HEK293 (cell line): ENCODE results near the gene OBSL1.
A peak's percentile ranks its signal among the peaks of the same experiment; 100 is the strongest.

Experiments used
- GFI1B ChIP-seq: fragments of 450-650 bp; formaldehyde crosslinking; IDR thresholded peaks from 2 replicates; pipeline ENCODE4 v1.5.1; 2016; ENCODE audit warnings: missing biosample characterization, missing genetic modification characterization
- GLIS2 ChIP-seq: fragments of 450-650 bp; formaldehyde crosslinking; IDR thresholded peaks from 2 replicates; pipeline ENCODE4 v1.5.1; 2016; ENCODE audit warnings: missing biosample characterization, missing genetic modification characterization
- KLF10 ChIP-seq: fragments of 450-650 bp; IDR thresholded peaks from 2 replicates; pipeline ENCODE4 v1.5.1; 2018; ENCODE audit warnings: missing biosample characterization, mild to moderate bottlenecking, missing genetic modification characterization
- PBX3 ChIP-seq: sonication (generic); formaldehyde crosslinking; IDR thresholded peaks from 2 replicates; pipeline ENCODE4 v1.8.1; 2022; ENCODE audit warnings: mild to moderate bottlenecking, moderate library complexity, missing genetic modification reagents
- PRDM10 ChIP-seq: fragments of 450-650 bp; formaldehyde crosslinking; IDR thresholded peaks from 2 replicates; pipeline ENCODE4 v1.5.1; 2016; ENCODE audit warnings: missing biosample characterization, missing genetic modification characterization
- REST ChIP-seq: fragments of 450-650 bp; formaldehyde crosslinking; IDR thresholded peaks from 2 replicates; pipeline ENCODE4 v1.5.1; 2016; ENCODE audit warnings: missing biosample characterization, missing genetic modification characterization
- SCRT1 ChIP-seq: fragments of 450-650 bp; formaldehyde crosslinking; IDR thresholded peaks from 2 replicates; pipeline ENCODE4 v1.5.1; 2016; ENCODE audit warnings: missing biosample characterization, missing genetic modification characterization, borderline replicate concordance
- SP3 ChIP-seq: fragments of 450-650 bp; formaldehyde crosslinking; IDR thresholded peaks from 2 replicates; pipeline ENCODE4 v1.5.1; 2016; ENCODE audit warnings: missing biosample characterization, missing genetic modification characterization
- TCF7L2 ChIP-seq: IDR thresholded peaks from 2 replicates; pipeline ENCODE4 v1.6.1; 2011; ENCODE audit warnings: low read depth, mild to moderate bottlenecking, inconsistent platforms, low read length, moderate library complexity, borderline replicate concordance
- YY2 ChIP-seq: fragments of 450-650 bp; formaldehyde crosslinking; IDR thresholded peaks from 2 replicates; pipeline ENCODE4 v1.5.1; 2016; ENCODE audit warnings: missing biosample characterization, missing genetic modification characterization
- ZBTB21 ChIP-seq: fragments of 450-650 bp; formaldehyde crosslinking; IDR thresholded peaks from 2 replicates; pipeline ENCODE4 v1.5.1; 2017; ENCODE audit warnings: missing biosample characterization, missing genetic modification characterization
- ZBTB48 ChIP-seq: fragments of 450-650 bp; formaldehyde crosslinking; IDR thresholded peaks from 2 replicates; pipeline ENCODE4 v1.5.1; 2016; ENCODE audit warnings: missing biosample characterization, missing genetic modification characterization
- ZFP37 ChIP-seq: fragments of 450-650 bp; formaldehyde crosslinking; IDR thresholded peaks from 2 replicates; pipeline ENCODE4 v1.5.1; 2016; ENCODE audit warnings: missing biosample characterization, missing genetic modification characterization
- ZFP41 ChIP-seq: fragments of 450-650 bp; formaldehyde crosslinking; IDR thresholded peaks from 2 replicates; pipeline ENCODE4 v1.5.1; 2016; ENCODE audit warnings: missing biosample characterization, missing genetic modification characterization, borderline replicate concordance
- ZNF155 ChIP-seq: fragments of 450-650 bp; formaldehyde crosslinking; IDR thresholded peaks from 2 replicates; pipeline ENCODE4 v1.5.1; 2016; ENCODE audit warnings: missing biosample characterization, missing genetic modification characterization
- ZNF157 ChIP-seq: fragments of 450-650 bp; formaldehyde crosslinking; IDR thresholded peaks from 2 replicates; pipeline ENCODE4 v1.5.1; 2016; ENCODE audit warnings: missing biosample characterization, missing genetic modification characterization
- ZNF16 ChIP-seq: fragments of 450-650 bp; formaldehyde crosslinking; IDR thresholded peaks from 2 replicates; pipeline ENCODE4 v1.5.1; 2016; ENCODE audit warnings: low read depth, missing biosample characterization, missing genetic modification characterization
- ZNF169 ChIP-seq: fragments of 450-650 bp; formaldehyde crosslinking; IDR thresholded peaks from 2 replicates; pipeline ENCODE4 v1.5.1; 2016; ENCODE audit warnings: missing biosample characterization, missing genetic modification characterization
- ZNF214 ChIP-seq: fragments of 450-650 bp; formaldehyde crosslinking; IDR thresholded peaks from 2 replicates; pipeline ENCODE4 v1.5.1; 2017; ENCODE audit warnings: missing biosample characterization, mild to moderate bottlenecking, missing genetic modification characterization, borderline replicate concordance
- ZNF23 ChIP-seq: fragments of 450-650 bp; formaldehyde crosslinking; IDR thresholded peaks from 2 replicates; pipeline ENCODE4 v1.5.1; 2016; ENCODE audit warnings: missing biosample characterization, missing genetic modification characterization, borderline replicate concordance
- ZNF266 ChIP-seq: fragments of 450-650 bp; formaldehyde crosslinking; IDR thresholded peaks from 2 replicates; pipeline ENCODE4 v1.5.1; 2016; ENCODE audit warnings: missing biosample characterization, missing genetic modification characterization, low read depth
- ZNF394 ChIP-seq: fragments of 450-650 bp; formaldehyde crosslinking; IDR thresholded peaks from 2 replicates; pipeline ENCODE4 v1.5.1; 2016; ENCODE audit warnings: missing biosample characterization, missing genetic modification characterization, mild to moderate bottlenecking, moderate library complexity, borderline replicate concordance
- ZNF514 ChIP-seq: fragments of 450-650 bp; formaldehyde crosslinking; IDR thresholded peaks from 2 replicates; pipeline ENCODE4 v1.5.1; 2016; ENCODE audit warnings: missing biosample characterization, missing genetic modification characterization
- ZNF530 ChIP-seq: fragments of 450-650 bp; formaldehyde crosslinking; IDR thresholded peaks from 2 replicates; pipeline ENCODE4 v1.5.1; 2016; ENCODE audit warnings: low read depth, missing biosample characterization, missing genetic modification characterization
- ZNF544 ChIP-seq: fragments of 450-650 bp; formaldehyde crosslinking; IDR thresholded peaks from 2 replicates; pipeline ENCODE4 v1.5.0; 2017; ENCODE audit warnings: missing biosample characterization, missing genetic modification characterization
- ZNF560 ChIP-seq: fragments of 450-650 bp; formaldehyde crosslinking; IDR thresholded peaks from 2 replicates; pipeline ENCODE4 v1.5.1; 2017; ENCODE audit warnings: missing biosample characterization, missing genetic modification characterization, borderline replicate concordance
- ZNF580 ChIP-seq: fragments of 450-650 bp; formaldehyde crosslinking; IDR thresholded peaks from 2 replicates; pipeline ENCODE4 v1.5.1; 2016; ENCODE audit warnings: missing biosample characterization, missing genetic modification characterization
- ZNF621 ChIP-seq: fragments of 450-650 bp; formaldehyde crosslinking; IDR thresholded peaks from 2 replicates; pipeline ENCODE4 v1.5.1; 2017; ENCODE audit warnings: missing biosample characterization, missing genetic modification characterization
- ZNF623 ChIP-seq: fragments of 450-650 bp; formaldehyde crosslinking; IDR thresholded peaks from 2 replicates; pipeline ENCODE4 v1.5.1; 2016; ENCODE audit warnings: missing biosample characterization, missing genetic modification characterization
- ZNF704 ChIP-seq: fragments of 450-650 bp; formaldehyde crosslinking; IDR thresholded peaks from 2 replicates; pipeline ENCODE4 v1.5.1; 2016; ENCODE audit warnings: missing biosample characterization, missing genetic modification characterization
- ZNF843 ChIP-seq: fragments of 450-650 bp; formaldehyde crosslinking; IDR thresholded peaks from 2 replicates; pipeline ENCODE4 v1.5.1; 2016; ENCODE audit warnings: missing biosample characterization, missing genetic modification characterization

OBSL1 gene

GRCh38 chr2:219541611-219542180 is 29.6 kb downstream of the OBSL1 start (continued):
- TF ChIP-seq ZNF214: no peak
- no peak for TF ChIP-seq SCRT1 (tag by site-specific recombination)
- no peak for TF ChIP-seq ZNF514 (tag by site-specific recombination)
- peak; percentile 56 for TF ChIP-seq ZNF843 (tag by site-specific recombination)
- TF ChIP-seq ZNF621 (tag by site-specific recombination): no peak
- TF ChIP-seq GFI1B (tag by site-specific recombination): no peak
- peak; percentile 35; the same call in 1 of the 2 replicates for TF ChIP-seq SP3 (tag by site-specific recombination)
- no peak for TF ChIP-seq ZFP41 (tag by site-specific recombination)
- TF ChIP-seq ZNF623: peak; percentile 34; the same call in 1 of the 2 replicates
- peak; percentile 45; the same call in 1 of the 2 replicates for TF ChIP-seq ZNF580 (tag by site-specific recombination)
- peak; percentile 90 for TF ChIP-seq ZFP37 (tag by site-specific recombination)
- TF ChIP-seq ZNF544: no peak
- TF ChIP-seq ZNF704 (tag by site-specific recombination): no peak
- no peak for TF ChIP-seq ZNF560 (tag by site-specific recombination)
- no peak for TF ChIP-seq ZBTB21 (tag by site-specific recombination)
- TF ChIP-seq ZNF157 (tag by site-specific recombination): no peak
- TF ChIP-seq KLF10 (tag by site-specific recombination): no peak
- TF ChIP-seq ZNF394 (tag by site-specific recombination): peak; percentile 47; the same call in 1 of the 2 replicates
- no peak for TF ChIP-seq ZNF155 (tag by site-specific recombination)
- no peak for TF ChIP-seq ZNF169 (tag by site-specific recombination)
- no peak for TF ChIP-seq ZNF16 (tag by site-specific recombination)
- TF ChIP-seq ZBTB48 (tag by site-specific recombination): peak; percentile 28; the same call in 1 of the 2 replicates
- no peak for TF ChIP-seq PBX3 (CRISPR knock-in tag)
- no peak for TF ChIP-seq ZNF23 (tag by site-specific recombination)
- TF ChIP-seq ZNF530 (tag by site-specific recombination): no peak
- peak; percentile 61; the same call in 1 of the 2 replicates for TF ChIP-seq GLIS2
- 0 out of 2 replicates have a peak, but pooled peaks have one; percentile 15 for TF ChIP-seq REST (tag by site-specific recombination)
- TF ChIP-seq PRDM10: peak; percentile 84
- no peak for TF ChIP-seq YY2 (tag by site-specific recombination)
- no peak for TF ChIP-seq TCF7L2
- TF ChIP-seq ZNF266 (tag by site-specific recombination): no peak
